ENCODE measurements around the gene ZNF566.

Gene ZNF566

DNA sequence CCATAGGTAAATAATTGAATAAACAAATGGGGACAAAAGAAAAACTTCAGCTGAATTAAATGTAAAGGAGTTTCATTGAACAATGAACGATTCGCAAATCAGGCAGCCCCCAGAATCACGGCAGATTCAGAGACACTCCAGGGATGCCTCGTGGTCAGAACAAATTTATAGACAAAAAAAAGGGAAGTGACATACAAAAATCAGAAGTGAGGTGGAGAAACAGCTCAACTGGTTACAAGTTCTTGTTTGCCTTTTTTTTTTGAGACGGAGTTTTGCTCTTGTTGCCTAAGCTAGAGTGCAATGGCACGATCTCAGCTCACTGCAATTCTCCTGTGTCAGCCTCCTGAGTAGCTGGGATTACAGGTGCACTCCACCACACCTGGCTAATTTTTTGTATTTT is 5.7 kb downstream of the ZNF566 start:
- peaks cover 5% of the 10 kb centered on the region; the same call in 1 of the 2 replicates for H3K9me3 ChIP-seq (ENCODE audit: control insufficient read depth, insufficient read depth, low read length)
- H3K4me3 ChIP-seq (ENCODE audit: low read length), result no peak overlapping the region
- no peaks in the 10 kb centered on the region for H3K27me3 ChIP-seq (ENCODE audit: control insufficient read depth, low read length)
- peaks cover 7% of the 10 kb centered on the region for H3K4me1 ChIP-seq (ENCODE audit: control insufficient read depth, low read length)
- no peaks in the 10 kb centered on the region for H3K36me3 ChIP-seq (ENCODE audit: control insufficient read depth, low read length)
- H3K4me2 ChIP-seq (ENCODE audit: low read length), result no peak overlapping the region
- no peaks in the 10 kb centered on the region for H4K20me1 ChIP-seq (ENCODE audit: control insufficient read depth, insufficient read depth, low read depth, low read length)
- no peak overlapping the region for H3K27ac ChIP-seq (ENCODE audit: low read depth, low read length)
- no peak for TF ChIP-seq CTCF (IDR thresholded peaks at IDR 0.05; ENCODE audit: low read depth, low read length, poor library complexity, severe bottlenecking)
- no peak for TF ChIP-seq EZH2phosphoT487 (IDR thresholded peaks at IDR 0.05; ENCODE audit: borderline replicate concordance, low read length)
- no peaks in the 10 kb centered on the region for H3F3A ChIP-seq (ENCODE audit: control insufficient read depth, insufficient read depth)
- H3K9me2 ChIP-seq (replicated peaks; ENCODE audit: control insufficient read depth, low read length), result no peaks in the 10 kb centered on the region
- peaks cover 2% of the 10 kb centered on the region; the same call in 1 of the 2 replicates for H3K79me2 ChIP-seq (ENCODE audit: control insufficient read depth, low read length)

- no peaks in the 10 kb centered on the region for H3F3A ChIP-seq (ENCODE audit: control insufficient read depth, insufficient read depth)
- H3K9me3 ChIP-seq (ENCODE audit: control insufficient read depth, insufficient read depth, low read length), result peaks cover 5% of the 10 kb centered on the region; the same call in 1 of the 2 replicates
- no peak overlapping the region for H3K4me2 ChIP-seq (ENCODE audit: low read length)
- H3K9me2 ChIP-seq (replicated peaks; ENCODE audit: control insufficient read depth, low read length), result no peaks in the 10 kb centered on the region
- H3K36me3 ChIP-seq (ENCODE audit: control insufficient read depth, low read length), result no peaks in the 10 kb centered on the region
- no peaks in the 10 kb centered on the region for H3K4me1 ChIP-seq (ENCODE audit: control insufficient read depth, low read length)
- no peaks in the 10 kb centered on the region for H4K20me1 ChIP-seq (ENCODE audit: control insufficient read depth, insufficient read depth, low read depth, low read length)
- H3K27ac ChIP-seq (ENCODE audit: low read depth, low read length), result no peak overlapping the region
- H3K4me3 ChIP-seq (ENCODE audit: low read length), result no peak overlapping the region
- TF ChIP-seq EZH2phosphoT487 (IDR thresholded peaks at IDR 0.05; ENCODE audit: borderline replicate concordance, low read length) (no peak), CTCF (IDR thresholded peaks at IDR 0.05; ENCODE audit: low read depth, low read length, poor library complexity, severe bottlenecking) (no peak)
- H3K79me2 ChIP-seq (ENCODE audit: control insufficient read depth, low read length), result no peaks in the 10 kb centered on the region
- no peaks in the 10 kb centered on the region for H3K27me3 ChIP-seq (ENCODE audit: control insufficient read depth, low read length)
These were observed 6.5 kb downstream of the ZNF566 start for GRCh38 chr19:36482876-36483275.

GRCh38 chr19:36460046-36460445 is 29.3 kb downstream of the ZNF566 start:
- H3K27me3 ChIP-seq (ENCODE audit: control insufficient read depth, low read length), result no peaks in the 10 kb centered on the region
- TF ChIP-seq EZH2phosphoT487 (IDR thresholded peaks at IDR 0.05; ENCODE audit: borderline replicate concordance, low read length), result no peak
- no peak overlapping the region for H3K27ac ChIP-seq (ENCODE audit: low read depth, low read length)
- no peak overlapping the region for H3K4me3 ChIP-seq (ENCODE audit: low read length)
- no peaks in the 10 kb centered on the region for H3K9me2 ChIP-seq (replicated peaks; ENCODE audit: control insufficient read depth, low read length)
- no peak overlapping the region for H3K4me2 ChIP-seq (ENCODE audit: low read length)
- H3K36me3 ChIP-seq (ENCODE audit: control insufficient read depth, low read length), result no peaks in the 10 kb centered on the region
- H3K79me2 ChIP-seq (ENCODE audit: control insufficient read depth, low read length), result no peaks in the 10 kb centered on the region
- peaks cover 4% of the 10 kb centered on the region; the same call in 1 of the 2 replicates for H3K9me3 ChIP-seq (ENCODE audit: control insufficient read depth, insufficient read depth, low read length)
- no peaks in the 10 kb centered on the region for H4K20me1 ChIP-seq (ENCODE audit: control insufficient read depth, insufficient read depth, low read depth, low read length)
- H3F3A ChIP-seq (ENCODE audit: control insufficient read depth, insufficient read depth), result no peaks in the 10 kb centered on the region
- no peaks in the 10 kb centered on the region for H3K4me1 ChIP-seq (ENCODE audit: control insufficient read depth, low read length)

DNA sequence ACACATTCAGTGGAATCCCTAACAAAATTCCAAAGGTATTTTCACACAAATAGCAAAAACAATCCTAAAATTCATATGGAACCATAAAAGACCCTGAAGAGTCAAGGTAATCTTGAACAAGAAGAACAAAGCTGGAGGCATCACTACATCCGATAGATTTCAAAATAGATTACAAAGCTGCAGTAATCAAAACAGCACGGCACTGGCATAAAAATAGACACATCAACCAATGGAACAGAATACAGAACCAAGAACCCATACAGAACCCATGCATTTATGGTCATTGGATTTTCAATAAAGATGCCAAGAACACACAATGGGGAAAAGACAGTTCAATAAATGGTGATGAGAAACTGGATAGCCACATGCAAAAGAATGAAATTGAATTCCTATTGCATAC is 32.5 kb downstream of the ZNF566 start:
- H3K79me2 ChIP-seq (ENCODE audit: control insufficient read depth, low read length), result no peaks in the 10 kb centered on the region

More for the DNA sequence above, 32.5 kb downstream of the ZNF566 start:
- Histone ChIP-seq H3F3A (ENCODE audit: control insufficient read depth, insufficient read depth) (no peaks in the 10 kb centered on the region), H3K27ac (ENCODE audit: low read depth, low read length) (no peak overlapping the region), H3K4me3 (ENCODE audit: low read length) (no peak overlapping the region), H3K9me3 (ENCODE audit: control insufficient read depth, insufficient read depth, low read length) (peaks cover 8% of the 10 kb centered on the region; the same call in 1 of the 2 replicates), H3K4me2 (ENCODE audit: low read length) (no peak overlapping the region), H4K20me1 (ENCODE audit: control insufficient read depth, insufficient read depth, low read depth, low read length) (no peaks in the 10 kb centered on the region), H3K9me2 (replicated peaks; ENCODE audit: control insufficient read depth, low read length) (no peaks in the 10 kb centered on the region), H3K36me3 (ENCODE audit: control insufficient read depth, low read length) (no peaks in the 10 kb centered on the region), H3K4me1 (ENCODE audit: control insufficient read depth, low read length) (no peaks in the 10 kb centered on the region), H3K27me3 (ENCODE audit: control insufficient read depth, low read length) (no peaks in the 10 kb centered on the region)
- TF ChIP-seq CTCF (IDR thresholded peaks at IDR 0.05; ENCODE audit: low read depth, low read length, poor library complexity, severe bottlenecking), result no peak
- TF ChIP-seq EZH2phosphoT487 (IDR thresholded peaks at IDR 0.05; ENCODE audit: borderline replicate concordance, low read length), result no peak
